ENCODE measurements around the gene DYNC1I1.

Gene DYNC1I1

GRCh38 chr7:95772298-95772770 is at the start of gene DYNC1I1:
DYNC1I1 (plus strand) TSS chr7:95772554; CDS start chr7:95804730, 32,176 bp downstream.
- DNase-seq (ENCODE audit: low spot score) = peak; percentile 69

GRCh38 chr7:95723583-95724180 is 48.7 kb upstream of the DYNC1I1 start:
- peak; percentile 64 for DNase-seq (ENCODE audit: low spot score)

- no peak for DNase-seq (ENCODE audit: low spot score)
Measured at GRCh38 chr7:95725205-95725604, 47.1 kb upstream of the DYNC1I1 start.

- DNase-seq (ENCODE audit: low spot score) = no peak
Measured at GRCh38 chr7:95730493-95731280, 41.7 kb upstream of the DYNC1I1 start.

- DNase-seq (ENCODE audit: low spot score) = no peak
Measured at GRCh38 chr7:95736635-95737034, 35.7 kb upstream of the DYNC1I1 start.

- DNase-seq (ENCODE audit: low spot score) = no peak
Measured at GRCh38 chr7:95737828-95738505, 34.4 kb upstream of the DYNC1I1 start.

GRCh38 chr7:95749044-95749443 is 23.3 kb upstream of the DYNC1I1 start:
- no peak for DNase-seq (ENCODE audit: low spot score)

- no peak for DNase-seq (ENCODE audit: low spot score)
Measured at GRCh38 chr7:95749515-95749914, 22.8 kb upstream of the DYNC1I1 start.

GRCh38 chr7:95753440-95753839 is 18.9 kb upstream of the DYNC1I1 start:
- DNase-seq (ENCODE audit: low spot score) = no peak

GRCh38 chr7:95755277-95755934 is 16.9 kb upstream of the DYNC1I1 start:
- no peak for DNase-seq (ENCODE audit: low spot score)

GRCh38 chr7:95758187-95758586 is 14.2 kb upstream of the DYNC1I1 start:
- DNase-seq (ENCODE audit: low spot score) = no peak

- no peak for DNase-seq (ENCODE audit: low spot score)
Measured at GRCh38 chr7:95766086-95766485, 6.3 kb upstream of the DYNC1I1 start.

GRCh38 chr7:95766657-95767056 is 5.7 kb upstream of the DYNC1I1 start:
- DNase-seq (ENCODE audit: low spot score) = no peak

- no peak for DNase-seq (ENCODE audit: low spot score)
Measured at GRCh38 chr7:95772771-95773581, 622 bp downstream of the DYNC1I1 start.

- DNase-seq (ENCODE audit: low spot score) = no peak
Measured at GRCh38 chr7:95776561-95777185, 4.3 kb downstream of the DYNC1I1 start.

- no peak for DNase-seq (ENCODE audit: low spot score)
Measured at GRCh38 chr7:95777269-95777668, 4.9 kb downstream of the DYNC1I1 start.

- DNase-seq (ENCODE audit: low spot score) = no peak
Measured at GRCh38 chr7:95780665-95781064, 8.3 kb downstream of the DYNC1I1 start.

- DNase-seq (ENCODE audit: low spot score) = no peak
Measured at GRCh38 chr7:95781961-95782586, 9.7 kb downstream of the DYNC1I1 start.

GRCh38 chr7:95784796-95785195 is 12.4 kb downstream of the DYNC1I1 start:
- no peak for DNase-seq (ENCODE audit: low spot score)

- DNase-seq (ENCODE audit: low spot score) = no peak
Measured at GRCh38 chr7:95788258-95788657, 15.9 kb downstream of the DYNC1I1 start.

GRCh38 chr7:95788884-95789283 is 16.5 kb downstream of the DYNC1I1 start:
- no peak for DNase-seq (ENCODE audit: low spot score)

Measured in AG08395 (cell line).